Lung (tissue), 12 donors: Measurements from ENCODE around the gene FBXO44. TPM values are rescaled to one million over a fixed set of nuclear protein-coding genes. Genes with fewer than 3 reads are reported as not detected.

Source experiments
- ATAC-seq: fragments of 200-7000 bp; cut with Tn5 transposase; one replicate; pipeline ENCODE4 v1.9.1; 2020; ENCODE audit warnings: moderate number of reproducible peaks; ENCODE audit not compliant: insufficient read depth, low FRiP score
- DNase-seq, 3 donors: peaks; one replicate each; pipeline ENCODE4 v3.0.0-alpha.2; 2013 to 2017
- H3K27ac ChIP-seq, 2 donors: one replicate each; pipeline ENCODE4 v1.5.1; 2013; ENCODE audit warnings: mild to moderate bottlenecking in 2 of 2, moderate library complexity in 2 of 2, control low read depth in 1 of 2, inconsistent platforms in 1 of 2, low read depth in 1 of 2, low read length in 1 of 2
- H3K27me3 ChIP-seq, 3 donors: one replicate each; pipeline ENCODE4 v1.5.1; 2013; ENCODE audit warnings: low read length in 2 of 3; ENCODE audit not compliant: control insufficient read depth in 3 of 3, insufficient read depth in 3 of 3
- H3K36me3 ChIP-seq, 4 donors: one replicate each; pipeline ENCODE4 v1.5.1; 2013; ENCODE audit warnings: low read length in 4 of 4, mild to moderate bottlenecking in 1 of 4, moderate library complexity in 1 of 4; ENCODE audit not compliant: control insufficient read depth in 4 of 4, insufficient read depth in 4 of 4
- H3K4me1 ChIP-seq, 5 donors: one replicate each; pipeline ENCODE4 v1.5.1; 2013; ENCODE audit warnings: low read length in 5 of 5, mild to moderate bottlenecking in 2 of 5, moderate library complexity in 1 of 5; ENCODE audit not compliant: control insufficient read depth in 5 of 5, insufficient read depth in 5 of 5
- H3K4me3 ChIP-seq: one replicate; pipeline ENCODE4 v1.5.1; 2013; ENCODE audit warnings: mild to moderate bottlenecking, control low read depth, moderate library complexity
- H3K9ac ChIP-seq, 2 donors: one replicate each; pipeline ENCODE4 v1.5.1; 2013; ENCODE audit warnings: low read length in 2 of 2, control low read depth in 1 of 2; ENCODE audit not compliant: insufficient read depth in 1 of 2
- H3K9me3 ChIP-seq, 4 donors: one replicate each; pipeline ENCODE4 v1.5.1; 2013; ENCODE audit warnings: low read length in 3 of 4, mild to moderate bottlenecking in 1 of 4, moderate library complexity in 1 of 4; ENCODE audit not compliant: control insufficient read depth in 4 of 4, insufficient read depth in 3 of 4
- WGBS, 2 donors: extraction: QIAGEN DNeasy Blood & Tissue Kit; methylation state at CpG; one replicate each; pipeline ENCODE4 v1.1.7; 2013; 5-methylcytosine and 5-hydroxymethylcytosine counted together
- polyA plus RNA-seq, 2 donors: library from polyadenylated mRNA; stranded (reverse); fragments of 200-250 nt; gene quantifications; one replicate each; pipeline ENCODE4 v1.2.1, GENCODE V29; 2013
- total RNA-seq, 2 donors: library from RNA; depleted of rRNA in 1 of 2; stranded (reverse); fragments of >200 nt in 1 of 2; gene quantifications; one replicate each; pipeline ENCODE4 v1.2.1, GENCODE V29; 2014 to 2021
- TF ChIP-seq, protein P1 (sequence below): IDR thresholded peaks from 2 replicates; pipeline ENCODE4 v1.5.1; 2012; ENCODE audit warnings: mild to moderate bottlenecking; ENCODE audit errors: control extremely low read depth, extremely low read depth
- donor health status: control.
- donor health status: control.
- donor health status: Bipolar disorder and iron deficiency.
- donor health status: healthy.
- donor health status: DM: yes; HTN: yes; CAD: no.

Gene FBXO44
- total and polyA plus RNA-seq, 4 donors: 10.6 to 19.6 (median 14.2) TPM

DNA sequence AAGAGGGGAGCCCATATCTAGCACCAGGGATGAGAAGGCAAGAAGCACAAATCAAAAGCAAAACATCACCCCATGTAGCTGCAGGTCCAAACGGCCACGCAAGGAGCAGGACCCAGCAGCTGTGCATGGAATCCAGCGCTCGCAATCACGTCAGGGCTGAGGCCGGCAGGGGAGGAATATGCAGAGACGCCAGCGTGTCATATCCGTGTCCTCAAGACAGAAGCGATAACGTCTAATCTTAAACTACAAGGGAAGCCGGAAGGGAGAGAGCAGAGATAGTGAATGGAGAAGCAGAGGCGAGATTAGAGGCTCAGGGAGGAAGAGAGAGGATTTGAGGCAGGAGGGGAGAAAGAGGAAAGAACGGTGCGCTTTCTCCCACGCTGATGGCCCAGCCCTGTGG, 39.6 kb upstream of the FBXO44 start:
- Histone ChIP-seq H3K4me1 (no peaks in the 10 kb centered on the region), H3K4me3 (no peak overlapping the region), H3K9ac (no peak overlapping the region), H3K27me3 (peaks cover 0 to 12% (median 0%) of the 10 kb centered on the region in 3 donors), H3K36me3 (no peaks in the 10 kb centered on the region), H3K9me3 (no peaks in the 10 kb centered on the region), H3K27ac (no peak overlapping the region)
- DNase-seq (peak; percentile 4 to 26 (median 19)), ATAC-seq (no peak)
- WGBS, 2 donors: 36 to 63% methylated on average over 16 of the region's 16 CpGs
- TF ChIP-seq, protein P1, sequence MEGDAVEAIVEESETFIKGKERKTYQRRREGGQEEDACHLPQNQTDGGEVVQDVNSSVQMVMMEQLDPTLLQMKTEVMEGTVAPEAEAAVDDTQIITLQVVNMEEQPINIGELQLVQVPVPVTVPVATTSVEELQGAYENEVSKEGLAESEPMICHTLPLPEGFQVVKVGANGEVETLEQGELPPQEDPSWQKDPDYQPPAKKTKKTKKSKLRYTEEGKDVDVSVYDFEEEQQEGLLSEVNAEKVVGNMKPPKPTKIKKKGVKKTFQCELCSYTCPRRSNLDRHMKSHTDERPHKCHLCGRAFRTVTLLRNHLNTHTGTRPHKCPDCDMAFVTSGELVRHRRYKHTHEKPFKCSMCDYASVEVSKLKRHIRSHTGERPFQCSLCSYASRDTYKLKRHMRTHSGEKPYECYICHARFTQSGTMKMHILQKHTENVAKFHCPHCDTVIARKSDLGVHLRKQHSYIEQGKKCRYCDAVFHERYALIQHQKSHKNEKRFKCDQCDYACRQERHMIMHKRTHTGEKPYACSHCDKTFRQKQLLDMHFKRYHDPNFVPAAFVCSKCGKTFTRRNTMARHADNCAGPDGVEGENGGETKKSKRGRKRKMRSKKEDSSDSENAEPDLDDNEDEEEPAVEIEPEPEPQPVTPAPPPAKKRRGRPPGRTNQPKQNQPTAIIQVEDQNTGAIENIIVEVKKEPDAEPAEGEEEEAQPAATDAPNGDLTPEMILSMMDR: no peak

DNA sequence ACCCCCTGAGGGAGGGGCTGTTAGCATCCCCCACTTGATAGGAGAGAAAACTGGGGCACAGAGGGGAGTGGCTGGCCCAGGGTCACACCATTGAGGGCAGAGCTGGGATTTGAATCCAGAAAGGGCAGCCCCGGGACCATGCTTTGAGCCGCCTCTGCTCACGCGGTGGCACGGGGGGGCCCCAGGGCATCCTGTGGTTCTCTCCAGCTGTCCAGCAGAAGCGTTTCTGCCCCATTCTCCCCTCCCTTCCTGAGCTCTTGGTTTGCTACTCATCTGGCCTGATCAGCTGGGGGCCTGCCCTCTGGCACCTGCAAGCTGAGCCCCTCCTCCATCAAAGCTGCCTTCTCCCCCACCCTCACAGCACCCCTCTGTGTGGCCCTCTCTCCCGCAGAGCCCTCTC, 37.9 kb upstream of the FBXO44 start:
- no peak overlapping the region for H3K4me3 ChIP-seq
- H3K27me3 ChIP-seq: peaks cover 0 to 12% (median 0%) of the 10 kb centered on the region in 3 donors
- no peaks in the 10 kb centered on the region for H3K9me3 ChIP-seq
- DNase-seq: no peak
- no peak for ATAC-seq
- 56 to 62% methylated on average over 7 of the region's 7 CpGs for WGBS, 2 donors
- no peak overlapping the region for H3K9ac ChIP-seq
- H3K27ac ChIP-seq: no peak overlapping the region
- TF ChIP-seq, protein P1: no peak
- no peaks in the 10 kb centered on the region for H3K36me3 ChIP-seq
- no peaks in the 10 kb centered on the region for H3K4me1 ChIP-seq

DNA sequence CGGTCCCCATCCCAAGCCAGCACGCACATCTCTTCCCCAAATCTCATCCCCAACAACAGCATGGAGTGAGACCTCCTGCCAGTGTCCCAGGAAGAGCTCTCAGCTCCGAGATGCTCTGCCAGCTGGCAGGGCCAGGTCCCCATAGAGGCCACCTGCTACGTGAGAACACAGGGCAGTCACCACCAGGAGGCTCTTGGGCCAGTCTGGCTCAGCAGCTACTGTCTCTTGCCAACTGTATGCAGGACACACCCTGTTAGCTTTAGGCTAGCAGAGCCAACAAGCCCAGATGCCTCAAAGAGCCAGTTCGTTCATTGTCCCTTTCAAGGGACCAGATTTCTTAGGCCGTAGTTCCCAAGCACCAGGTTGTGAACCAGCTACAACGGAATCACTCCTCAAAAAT, 37.4 kb upstream of the FBXO44 start:
- ATAC-seq (no peak), DNase-seq (no peak)
- Histone ChIP-seq H3K9ac (no peak overlapping the region), H3K4me3 (no peak overlapping the region), H3K9me3 (no peaks in the 10 kb centered on the region), H3K27ac (no peak overlapping the region), H3K4me1 (no peaks in the 10 kb centered on the region), H3K27me3 (peaks cover 0 to 12% (median 0%) of the 10 kb centered on the region in 3 donors), H3K36me3 (no peaks in the 10 kb centered on the region)
- TF ChIP-seq, protein P1: no peak
- 67 to 74% methylated on average over 7 of the region's 7 CpGs for WGBS, 2 donors

GRCh38 chr1:11617741-11618140, 36.9 kb upstream of the FBXO44 start:
- Histone ChIP-seq H3K9ac (no peak overlapping the region), H3K9me3 (no peaks in the 10 kb centered on the region), H3K4me3 (no peak overlapping the region), H3K36me3 (no peaks in the 10 kb centered on the region), H3K27me3 (peaks cover 0 to 12% (median 0%) of the 10 kb centered on the region in 3 donors), H3K4me1 (no peaks in the 10 kb centered on the region), H3K27ac (no peak overlapping the region)
- WGBS, 2 donors: 82 to 85% methylated on average over 2 of the region's 2 CpGs
- DNase-seq (no peak), ATAC-seq (no peak)
- TF ChIP-seq, protein P1: no peak
